Measurements from ENCODE around the gene CTNNBL1. TPM values are rescaled to one million over a fixed set of nuclear protein-coding genes. Genes with fewer than 3 reads are reported as not detected.

CTNNBL1 gene
- total RNA-seq, 4 donors from 2014 or later = 40.4 to 54.3 (median 44.7) TPM

GRCh38 chr20:37864298-37864697 is 170.5 kb downstream of the CTNNBL1 start:
- intact Hi-C loops (cut with DNase I) = no loop called here
- H3K27ac ChIP-seq (replicated peaks in 1 of 4) = no peak overlapping the region
- TF ChIP-seq POLR2A (IDR thresholded peaks at IDR 0.05; ENCODE audit: low read depth) (no peak), CTCF (IDR thresholded peaks at IDR 0.05) (no peak), POLR2AphosphoS5 (IDR thresholded peaks at IDR 0.05) (no peak), EP300 (IDR thresholded peaks at IDR 0.05) (no peak)
- peaks cover 0 to 33% (median 25%) of the 10 kb centered on the region in 4 donors for H3K4me1 ChIP-seq
- H3K27me3 ChIP-seq = no peaks in the 10 kb centered on the region
- H3K9me3 ChIP-seq = no peaks in the 10 kb centered on the region
- DNase-seq (ENCODE audit: extremely low spot score) = no peak
- H3K36me3 ChIP-seq = peaks cover 23 to 76% (median 56%) of the 10 kb centered on the region in 4 donors
- 63% methylated on average over 6 of the region's 8 CpGs for WGBS
- no peak overlapping the region for H3K4me3 ChIP-seq

- 91% methylated on average over 10 of the region's 10 CpGs for WGBS
- no peak for TF ChIP-seq POLR2AphosphoS5 (IDR thresholded peaks at IDR 0.05)
- TF ChIP-seq CTCF (IDR thresholded peaks at IDR 0.05) = no peak
- TF ChIP-seq POLR2A (IDR thresholded peaks at IDR 0.05; ENCODE audit: low read depth) = no peak
- no peak for TF ChIP-seq EP300 (IDR thresholded peaks at IDR 0.05)
- H3K4me3 ChIP-seq = no peak overlapping the region
- peaks cover 10 to 74% (median 51%) of the 10 kb centered on the region in 4 donors for H3K36me3 ChIP-seq
- no peak for DNase-seq (ENCODE audit: extremely low spot score)
- H3K27me3 ChIP-seq = no peaks in the 10 kb centered on the region
- no peaks in the 10 kb centered on the region for H3K9me3 ChIP-seq
- H3K4me1 ChIP-seq = peaks cover 0 to 34% (median 25%) of the 10 kb centered on the region in 4 donors
- no peak overlapping the region for H3K27ac ChIP-seq (replicated peaks in 1 of 4)
- intact Hi-C loops (cut with DNase I) = no loop called here
Observed at GRCh38 chr20:37866051-37866450, 172.2 kb downstream of the CTNNBL1 start.

- H3K36me3 ChIP-seq = peaks cover 10 to 74% (median 54%) of the 10 kb centered on the region in 4 donors
Observed at GRCh38 chr20:37867289-37868195, 173.7 kb downstream of the CTNNBL1 start.

GRCh38 chr20:37868851-37869333 is 175.1 kb downstream of the CTNNBL1 start:
- Histone ChIP-seq H3K36me3 (peaks cover 13 to 78% (median 54%) of the 10 kb centered on the region in 4 donors), H3K9me3 (no peaks in the 10 kb centered on the region), H3K4me1 (peaks cover 0 to 34% (median 25%) of the 10 kb centered on the region in 4 donors), H3K27me3 (no peaks in the 10 kb centered on the region), H3K27ac (replicated peaks in 1 of 4) (no peak overlapping the region), H3K4me3 (no peak overlapping the region)
- no peak for TF ChIP-seq EP300 (IDR thresholded peaks at IDR 0.05)
- TF ChIP-seq POLR2AphosphoS5 (IDR thresholded peaks at IDR 0.05) = no peak
- TF ChIP-seq CTCF (IDR thresholded peaks at IDR 0.05) = no peak
- no peak for TF ChIP-seq POLR2A (IDR thresholded peaks at IDR 0.05; ENCODE audit: low read depth)
- no peak for DNase-seq (ENCODE audit: extremely low spot score)
- intact Hi-C loops (cut with DNase I) = no loop called here
- WGBS = 72% methylated on average over 3 of the region's 3 CpGs

More at GRCh38 chr20:37867289-37868195, 173.7 kb downstream of the CTNNBL1 start:
- intact Hi-C loops (cut with DNase I) = no loop called here
- Histone ChIP-seq H3K9me3 (no peaks in the 10 kb centered on the region), H3K4me1 (peaks cover 0 to 34% (median 25%) of the 10 kb centered on the region in 4 donors), H3K4me3 (no peak overlapping the region), H3K27ac (replicated peaks in 1 of 4) (peak overlapping the region in 3 of 4 donors; percentile 34 to 51 (median 47)), H3K27me3 (no peaks in the 10 kb centered on the region)
- WGBS = 75% methylated on average over 14 of the region's 15 CpGs
- TF ChIP-seq CTCF (IDR thresholded peaks at IDR 0.05) = no peak
- TF ChIP-seq POLR2A (IDR thresholded peaks at IDR 0.05; ENCODE audit: low read depth) = no peak
- TF ChIP-seq POLR2AphosphoS5 (IDR thresholded peaks at IDR 0.05) = no peak
- TF ChIP-seq EP300 (IDR thresholded peaks at IDR 0.05) = no peak
- no peak for DNase-seq (ENCODE audit: extremely low spot score)

All from esophagus muscularis mucosa (tissue), 4 donors.